ENCODE data around the gene UPP2.

Gene UPP2

GRCh38 chr2:158101384-158101926 is at the start of gene UPP2:
Gene UPP2 (plus strand): TSS chr2:158101876. CDS start chr2:158102064, 188 bp downstream.
- Histone ChIP-seq H3K4me2 (no peak within 1 kb of the TSS), H3K27me3 (ENCODE audit: insufficient read depth, low read depth) (no peaks in the 10 kb centered on the region), H2AFZ (ENCODE audit: low read depth) (no peak within 1 kb of the TSS), H3K79me2 (ENCODE audit: insufficient read depth, low read depth) (no peaks in the 10 kb centered on the region), H3K4me1 (ENCODE audit: low read depth, poor library complexity, severe bottlenecking) (no peaks in the 10 kb centered on the region), H3K36me3 (ENCODE audit: insufficient read depth) (no peaks in the 10 kb centered on the region), H3K4me3 (IDR thresholded peaks at IDR 0.05; ENCODE audit: insufficient read depth, low read depth, low read length) (no peak within 1 kb of the TSS), H4K20me1 (ENCODE audit: insufficient read depth) (no peaks in the 10 kb centered on the region), H3K27ac (no peak within 1 kb of the TSS), H3K9ac (no peak within 1 kb of the TSS)
- TF ChIP-seq CTCF (conservative IDR thresholded peaks at IDR 0.05; ENCODE audit: low read depth, low read length): no peak

GRCh38 chr2:158052761-158053160 is 48.9 kb upstream of the UPP2 start:
- Histone ChIP-seq H2AFZ (ENCODE audit: low read depth) (no peak overlapping the region), H3K4me2 (no peak overlapping the region), H3K9ac (no peak overlapping the region), H3K36me3 (ENCODE audit: insufficient read depth) (no peaks in the 10 kb centered on the region), H3K79me2 (ENCODE audit: insufficient read depth, low read depth) (no peaks in the 10 kb centered on the region), H4K20me1 (ENCODE audit: insufficient read depth) (no peaks in the 10 kb centered on the region), H3K4me3 (IDR thresholded peaks at IDR 0.05; ENCODE audit: insufficient read depth, low read depth, low read length) (no peak overlapping the region), H3K27ac (no peak overlapping the region), H3K4me1 (ENCODE audit: low read depth, poor library complexity, severe bottlenecking) (no peaks in the 10 kb centered on the region), H3K27me3 (ENCODE audit: insufficient read depth, low read depth) (no peaks in the 10 kb centered on the region)
- TF ChIP-seq CTCF (conservative IDR thresholded peaks at IDR 0.05; ENCODE audit: low read depth, low read length): no peak

- TF ChIP-seq CTCF (conservative IDR thresholded peaks at IDR 0.05; ENCODE audit: low read depth, low read length): no peak
- Histone ChIP-seq H3K36me3 (ENCODE audit: insufficient read depth) (no peaks in the 10 kb centered on the region), H3K4me1 (ENCODE audit: low read depth, poor library complexity, severe bottlenecking) (no peaks in the 10 kb centered on the region)
Measured at GRCh38 chr2:158056875-158057274, 44.8 kb upstream of the UPP2 start.

GRCh38 chr2:158060160-158060834 is 41.4 kb upstream of the UPP2 start:
- H3K9ac ChIP-seq: no peak overlapping the region
- no peaks in the 10 kb centered on the region for H3K79me2 ChIP-seq (ENCODE audit: insufficient read depth, low read depth)
- no peaks in the 10 kb centered on the region for H3K36me3 ChIP-seq (ENCODE audit: insufficient read depth)
- no peak overlapping the region for H3K27ac ChIP-seq
- no peaks in the 10 kb centered on the region for H3K4me1 ChIP-seq (ENCODE audit: low read depth, poor library complexity, severe bottlenecking)
- H3K4me2 ChIP-seq: no peak overlapping the region
- no peaks in the 10 kb centered on the region for H3K27me3 ChIP-seq (ENCODE audit: insufficient read depth, low read depth)
- no peak overlapping the region for H2AFZ ChIP-seq (ENCODE audit: low read depth)
- H4K20me1 ChIP-seq (ENCODE audit: insufficient read depth): no peaks in the 10 kb centered on the region
- H3K4me3 ChIP-seq (IDR thresholded peaks at IDR 0.05; ENCODE audit: insufficient read depth, low read depth, low read length): no peak overlapping the region
- no peak for TF ChIP-seq CTCF (conservative IDR thresholded peaks at IDR 0.05; ENCODE audit: low read depth, low read length)

More at GRCh38 chr2:158056875-158057274, 44.8 kb upstream of the UPP2 start:
- Histone ChIP-seq H3K4me2 (no peak overlapping the region), H4K20me1 (ENCODE audit: insufficient read depth) (no peaks in the 10 kb centered on the region), H2AFZ (ENCODE audit: low read depth) (no peak overlapping the region), H3K9ac (no peak overlapping the region), H3K4me3 (IDR thresholded peaks at IDR 0.05; ENCODE audit: insufficient read depth, low read depth, low read length) (no peak overlapping the region), H3K27ac (no peak overlapping the region), H3K79me2 (ENCODE audit: insufficient read depth, low read depth) (no peaks in the 10 kb centered on the region), H3K27me3 (ENCODE audit: insufficient read depth, low read depth) (no peaks in the 10 kb centered on the region)

Data from KMS-11 (cell line).